GM18526 (cell line): ENCODE data around the gene PVALEF.

Experiments used
- POLR2A ChIP-seq: IDR thresholded peaks from 3 replicates; pipeline ENCODE4 v1.6.1; 2011; ENCODE audit not compliant: insufficient read length; ENCODE audit errors: extremely low read depth

The PVALEF gene

GRCh38 chr17:81180836-81181810 lies 15.8 kb downstream of the PVALEF start:
- TF ChIP-seq POLR2A, result no peak

DNA sequence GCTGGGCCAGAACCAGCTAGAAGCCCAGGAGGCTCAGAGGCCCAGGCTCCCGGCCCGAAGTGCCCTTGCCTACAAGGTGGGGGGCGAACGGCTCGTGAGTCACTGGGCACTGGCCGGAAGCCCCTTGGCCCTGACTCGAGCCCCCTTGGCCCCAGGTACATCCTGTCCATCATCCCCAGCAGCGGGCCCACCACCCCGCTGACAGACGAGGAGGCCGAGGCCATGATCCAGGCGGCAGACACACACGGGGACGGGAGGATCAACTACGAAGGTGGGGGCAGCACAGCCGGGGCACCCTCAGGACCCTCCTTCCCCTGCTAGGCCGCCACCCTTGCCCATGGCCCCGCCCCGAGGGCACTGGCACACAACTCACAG lies 16.5 kb downstream of the PVALEF start:
- TF ChIP-seq POLR2A, result no peak

DNA sequence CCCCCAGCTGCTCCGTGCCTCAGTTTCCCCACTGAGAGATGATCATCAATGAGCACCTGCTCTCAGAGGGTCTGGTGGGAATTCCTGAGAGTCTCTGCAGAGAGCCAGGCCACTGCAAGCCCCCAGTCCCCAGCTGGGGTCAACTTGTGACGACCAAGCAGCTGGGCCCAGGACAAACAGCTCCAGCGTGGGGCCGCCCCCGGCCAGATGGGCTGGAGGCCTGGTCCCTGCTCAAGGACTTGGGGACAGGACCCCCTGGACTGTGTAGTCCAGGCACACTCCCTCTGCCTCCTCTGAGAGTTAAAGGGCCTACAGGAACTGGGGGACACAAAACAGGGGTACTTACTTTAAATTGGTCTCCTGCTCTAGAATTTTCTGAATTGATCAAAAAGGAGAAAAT lies 17.3 kb downstream of the PVALEF start:
- TF ChIP-seq POLR2A, result no peak

- no peak for TF ChIP-seq POLR2A
Measured at GRCh38 chr17:81183316-81183715, 18.0 kb downstream of the PVALEF start.

- no peak for TF ChIP-seq POLR2A
Measured at GRCh38 chr17:81183807-81184206, 18.5 kb downstream of the PVALEF start.

DNA sequence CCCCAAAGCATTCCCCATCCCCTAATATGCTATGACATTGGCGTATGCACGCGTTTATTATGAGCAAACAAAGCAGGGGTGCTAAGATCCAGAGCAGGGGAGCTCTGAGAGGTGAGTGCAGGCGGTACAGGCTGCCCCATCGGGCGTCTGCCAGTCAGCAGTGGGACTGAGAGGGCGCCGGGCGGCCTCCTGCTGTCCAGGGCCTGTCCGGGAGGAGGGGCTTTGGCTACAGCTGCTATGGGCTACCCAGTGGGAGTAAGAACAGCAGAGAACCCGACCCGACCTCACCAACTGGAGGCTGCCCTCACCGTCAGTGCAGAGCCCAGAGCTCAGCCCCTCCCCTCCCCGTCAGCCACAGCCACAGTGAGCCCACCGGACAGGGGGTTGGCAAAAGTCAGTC lies 19.2 kb downstream of the PVALEF start:
- TF ChIP-seq POLR2A, result no peak

DNA sequence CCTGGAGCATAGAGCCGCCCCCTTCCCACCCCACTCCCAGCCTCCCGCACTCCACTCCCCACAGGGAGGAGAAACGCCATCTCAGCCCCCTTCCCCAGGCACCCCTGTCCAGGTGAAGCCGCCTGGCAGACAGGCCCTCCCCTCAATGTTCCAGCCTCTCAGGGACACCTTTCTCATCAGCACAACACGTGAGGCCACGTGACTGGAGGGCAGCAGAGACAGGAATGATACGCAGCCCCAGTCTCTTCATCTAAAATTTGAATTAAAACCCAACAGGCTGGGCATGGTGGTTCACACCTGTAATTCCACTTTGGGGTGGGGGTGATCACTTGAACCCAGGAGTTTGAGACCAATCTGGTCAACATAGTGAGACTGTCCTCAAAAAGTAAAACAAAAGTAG lies 20.9 kb downstream of the PVALEF start:
- no peak for TF ChIP-seq POLR2A

DNA sequence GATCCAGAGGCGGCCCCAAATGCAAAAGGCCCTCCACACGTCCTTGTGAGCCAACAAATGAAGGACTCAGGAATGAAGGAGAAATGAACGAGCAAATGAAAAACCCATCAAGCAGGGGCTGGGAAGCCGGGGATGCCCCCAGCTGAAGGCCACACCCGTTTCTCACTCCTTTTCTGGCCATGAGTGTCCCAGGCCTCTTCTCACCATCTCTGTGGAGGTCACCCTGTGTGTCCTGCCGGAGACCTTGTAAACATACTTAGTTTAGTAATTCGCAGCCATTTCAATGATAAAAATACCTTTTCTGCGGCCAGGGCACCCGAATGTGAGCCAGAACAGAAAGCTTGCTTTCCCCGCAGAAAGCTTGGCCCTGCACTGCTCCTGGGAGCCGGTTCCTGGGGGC lies 21.8 kb downstream of the PVALEF start:
- TF ChIP-seq POLR2A, result no peak

DNA sequence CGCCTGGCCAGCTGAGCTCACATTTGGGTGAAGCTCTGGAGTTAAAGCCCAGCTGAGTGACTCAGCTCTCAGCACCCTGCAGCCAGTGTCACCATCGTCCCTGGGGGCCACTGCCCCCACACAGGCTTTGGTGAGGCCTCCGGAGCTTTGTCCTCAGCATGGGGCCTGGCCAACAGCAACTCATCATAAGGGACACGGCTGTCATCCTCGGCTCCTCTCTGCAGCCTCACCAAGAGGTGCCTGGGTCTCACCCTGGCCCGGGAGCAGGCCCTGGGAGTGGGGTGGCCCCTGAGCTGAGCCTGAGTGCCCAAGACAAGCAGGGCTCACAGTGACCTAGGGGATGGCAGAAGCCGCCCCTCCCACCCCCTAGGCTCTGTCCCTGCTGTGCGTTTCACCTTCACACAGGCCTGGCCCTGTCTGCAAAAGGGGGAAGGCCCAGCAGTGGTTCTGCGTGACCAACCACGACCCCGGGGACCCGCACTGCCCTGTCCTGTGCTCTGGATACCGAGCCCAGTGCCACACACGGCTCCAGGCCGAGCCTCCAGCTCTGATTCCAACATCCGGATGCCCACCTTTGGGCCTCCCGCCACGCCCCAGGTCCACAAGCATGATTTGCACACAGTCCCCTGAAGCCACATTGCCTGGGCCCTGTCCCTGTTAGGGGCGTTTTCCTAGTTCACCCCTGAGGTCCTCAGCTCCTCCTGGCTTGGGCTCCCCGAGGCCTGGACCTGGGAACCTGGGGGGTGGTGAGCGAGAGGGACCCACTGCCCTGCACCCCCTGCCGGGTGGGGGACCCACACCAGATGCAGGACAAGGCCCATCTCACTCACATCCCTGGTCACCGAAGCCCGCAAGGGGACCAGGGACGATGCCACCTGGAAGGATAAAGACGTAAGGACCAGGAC lies 22.5 kb downstream of the PVALEF start:
- no peak for TF ChIP-seq POLR2A

GRCh38 chr17:81188491-81188840 lies 23.2 kb downstream of the PVALEF start:
- TF ChIP-seq POLR2A, result no peak

DNA sequence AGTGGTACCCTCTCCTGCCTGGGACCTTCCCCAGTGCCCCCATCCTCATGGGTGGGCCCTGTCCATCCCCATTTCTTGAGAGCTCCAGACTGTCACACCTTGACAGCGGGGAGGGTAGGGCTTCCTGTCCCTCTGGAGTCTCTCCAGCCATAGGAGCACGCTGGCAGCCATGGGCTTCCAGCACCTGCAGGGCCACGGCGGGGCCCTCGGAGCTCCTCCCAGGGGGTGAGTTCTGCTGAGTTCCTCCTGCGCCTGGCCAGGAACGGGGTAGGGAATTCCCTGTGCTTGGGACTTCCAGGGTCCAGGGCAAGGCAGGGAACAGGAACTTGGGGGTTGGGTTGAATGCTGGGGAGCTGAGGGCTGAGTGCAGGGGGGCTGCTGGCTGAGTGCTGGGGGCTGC lies 23.7 kb downstream of the PVALEF start:
- TF ChIP-seq POLR2A, result no peak

DNA sequence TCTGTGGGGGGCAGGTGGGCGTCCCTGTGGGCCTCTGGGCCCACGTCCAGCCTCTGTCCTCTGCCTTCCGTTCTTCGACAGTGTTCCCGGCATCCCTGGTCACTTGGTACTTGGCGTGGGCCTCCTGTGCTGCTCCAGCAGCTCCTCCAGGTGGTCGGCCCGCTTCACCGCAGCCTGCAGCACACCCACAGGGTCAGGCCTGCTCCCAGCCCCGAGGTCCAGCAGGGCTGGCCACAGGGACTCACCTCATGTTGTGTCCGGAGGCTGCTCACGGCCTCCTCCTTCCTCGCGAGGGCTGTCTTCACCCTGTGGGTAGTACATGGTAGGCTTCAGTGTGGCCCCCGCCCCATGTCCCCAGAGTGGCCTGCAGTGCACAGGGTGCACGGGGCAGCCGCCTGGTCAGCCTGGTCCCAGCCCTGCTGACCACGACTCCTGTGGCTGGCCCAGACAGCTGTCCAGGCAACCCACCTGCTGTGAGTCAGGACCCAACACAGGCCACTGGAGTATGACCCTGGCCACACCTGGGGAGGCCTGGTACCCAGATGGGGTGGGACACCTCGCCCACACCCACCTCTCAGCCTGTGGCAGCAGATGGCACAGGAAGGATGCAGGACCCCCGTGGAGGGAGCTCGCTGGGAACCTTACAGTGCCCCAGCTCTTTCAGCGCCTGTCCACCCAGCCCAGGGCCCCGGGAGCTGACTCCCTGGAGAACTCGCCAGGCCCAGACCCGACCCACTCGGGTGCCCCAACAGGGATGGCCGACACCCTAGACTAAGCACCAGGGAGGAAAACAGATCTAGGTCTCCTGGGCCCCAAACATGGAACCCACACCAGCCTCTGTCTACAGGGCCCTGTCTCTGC lies 24.6 kb downstream of the PVALEF start:
- TF ChIP-seq POLR2A, result no peak

DNA sequence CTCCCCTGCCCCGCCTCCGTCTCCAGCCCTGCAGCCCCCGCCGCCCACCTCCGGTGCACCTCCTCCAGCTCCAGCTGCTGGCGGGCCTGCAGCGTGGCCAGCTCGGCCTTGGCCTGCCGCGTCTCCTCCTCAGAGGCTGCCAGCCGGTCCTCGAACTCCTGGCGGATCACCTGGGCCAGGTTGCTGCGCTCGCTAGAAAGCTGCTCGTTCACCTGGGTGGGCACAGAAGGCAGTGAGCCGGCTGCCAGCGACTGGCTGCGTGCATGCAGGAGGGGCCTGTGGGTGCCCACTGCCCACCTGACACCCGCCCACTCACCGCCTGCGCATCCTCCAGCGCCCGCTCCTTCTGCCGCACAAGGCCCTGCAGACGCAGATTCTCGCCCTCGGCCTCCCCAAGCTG lies 25.3 kb downstream of the PVALEF start:
- no peak for TF ChIP-seq POLR2A

GRCh38 chr17:81191116-81191515 lies 25.8 kb downstream of the PVALEF start:
- no peak for TF ChIP-seq POLR2A

DNA sequence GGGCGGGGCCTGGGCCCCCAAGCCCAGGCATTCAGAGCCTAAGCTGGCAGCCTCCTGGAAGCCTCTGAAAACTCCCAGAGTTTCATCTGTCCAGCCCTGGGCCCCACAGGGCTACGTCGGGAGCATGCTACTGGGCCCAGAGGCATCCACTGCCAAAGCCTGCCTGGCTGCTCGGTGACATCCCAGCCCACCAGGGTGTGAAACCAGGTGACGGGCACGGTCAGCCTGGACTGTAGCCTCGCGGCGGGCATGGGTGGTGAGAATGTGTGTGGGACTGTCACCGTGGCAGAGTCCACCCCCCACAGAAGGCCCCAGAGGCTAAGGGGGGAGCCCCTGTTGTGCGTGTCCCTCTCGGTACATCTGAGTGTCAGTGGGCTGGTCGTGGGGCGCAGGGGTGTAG lies 26.3 kb downstream of the PVALEF start:
- no peak for TF ChIP-seq POLR2A
